SK-N-SH treated with all-trans-retinoic acid at 6 μM for 48 hours (cell line): ENCODE data around the gene MDGA2.

Source experiments
- ARNTL ChIP-seq: fragments of 450-650 bp; formaldehyde crosslinking; IDR thresholded peaks from 2 replicates; pipeline ENCODE4 v1.5.0; 2020; ENCODE audit warnings: low read depth, mild to moderate bottlenecking, moderate library complexity, borderline replicate concordance
- CSDC2 ChIP-seq: fragments of 250-450 bp; sonication (Bioruptor Pico); IDR thresholded peaks from 2 replicates; pipeline ENCODE4 v1.5.0; 2020; ENCODE audit warnings: mild to moderate bottlenecking, moderate library complexity
- PATZ1 ChIP-seq: fragments of 250-450 bp; sonication (Bioruptor Pico); IDR thresholded peaks from 2 replicates; pipeline ENCODE4 v1.8.0; 2020; ENCODE audit warnings: mild to moderate bottlenecking, moderate library complexity, borderline replicate concordance
- PPARA ChIP-seq: fragments of 250-450 bp; sonication (Bioruptor Pico); IDR thresholded peaks from 2 replicates; pipeline ENCODE4 v1.5.0; 2020; ENCODE audit warnings: mild to moderate bottlenecking, borderline replicate concordance
- RARB ChIP-seq: fragments of 250-450 bp; sonication (Bioruptor Pico); IDR thresholded peaks from 2 replicates; pipeline ENCODE4 v1.8.0; 2021; ENCODE audit warnings: mild to moderate bottlenecking, moderate library complexity
- SNAI2 ChIP-seq: fragments of 250-450 bp; sonication (Bioruptor Pico); IDR thresholded peaks from 2 replicates; pipeline ENCODE4 v1.5.0; 2020; ENCODE audit warnings: mild to moderate bottlenecking, moderate library complexity
- TSHZ2 ChIP-seq: fragments of 250-450 bp; sonication (Bioruptor Pico); IDR thresholded peaks from 2 replicates; pipeline ENCODE4 v1.5.0; 2020; ENCODE audit warnings: mild to moderate bottlenecking, moderate library complexity
- ZNF8 ChIP-seq: fragments of 450-650 bp; formaldehyde crosslinking; IDR thresholded peaks from 2 replicates; pipeline ENCODE4 v1.5.0; 2020; ENCODE audit warnings: mild to moderate bottlenecking, moderate library complexity
- TF ChIP-seq, protein P1 (sequence below): fragments of 250-450 bp; sonication (Bioruptor Pico); IDR thresholded peaks from 2 replicates; pipeline ENCODE4 v1.8.0; 2021; ENCODE audit warnings: low read depth, mild to moderate bottlenecking, moderate library complexity, borderline replicate concordance

DNA sequence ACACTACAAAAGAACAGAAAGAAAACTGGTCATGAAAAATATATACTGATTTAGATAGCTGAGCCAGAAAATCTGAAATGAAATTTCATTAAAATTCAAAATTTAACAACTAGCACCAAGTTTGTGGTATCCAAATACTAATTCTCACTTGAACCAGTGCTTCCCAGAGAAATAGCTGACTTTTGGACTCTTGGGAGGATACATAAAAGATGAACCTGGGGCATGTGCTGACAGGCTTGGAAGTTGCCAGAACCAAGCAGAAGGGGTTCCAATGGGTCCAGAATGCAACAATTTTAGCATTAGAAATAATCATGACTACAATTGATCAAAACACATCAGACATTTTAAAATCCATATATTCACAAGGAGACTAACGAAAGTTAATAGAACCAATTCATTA lies 175.0 kb downstream of the MDGA2 start:
- no peak for TF ChIP-seq ARNTL (CRISPR knock-in tag)
- TF ChIP-seq PATZ1 (CRISPR knock-in tag) = no peak
- no peak for TF ChIP-seq RARB (CRISPR knock-in tag)
- no peak for TF ChIP-seq PPARA
- TF ChIP-seq ZNF8 (CRISPR knock-in tag) = no peak
- TF ChIP-seq CSDC2 (CRISPR knock-in tag) = no peak
- no peak for TF ChIP-seq TSHZ2
- TF ChIP-seq, protein P1, sequence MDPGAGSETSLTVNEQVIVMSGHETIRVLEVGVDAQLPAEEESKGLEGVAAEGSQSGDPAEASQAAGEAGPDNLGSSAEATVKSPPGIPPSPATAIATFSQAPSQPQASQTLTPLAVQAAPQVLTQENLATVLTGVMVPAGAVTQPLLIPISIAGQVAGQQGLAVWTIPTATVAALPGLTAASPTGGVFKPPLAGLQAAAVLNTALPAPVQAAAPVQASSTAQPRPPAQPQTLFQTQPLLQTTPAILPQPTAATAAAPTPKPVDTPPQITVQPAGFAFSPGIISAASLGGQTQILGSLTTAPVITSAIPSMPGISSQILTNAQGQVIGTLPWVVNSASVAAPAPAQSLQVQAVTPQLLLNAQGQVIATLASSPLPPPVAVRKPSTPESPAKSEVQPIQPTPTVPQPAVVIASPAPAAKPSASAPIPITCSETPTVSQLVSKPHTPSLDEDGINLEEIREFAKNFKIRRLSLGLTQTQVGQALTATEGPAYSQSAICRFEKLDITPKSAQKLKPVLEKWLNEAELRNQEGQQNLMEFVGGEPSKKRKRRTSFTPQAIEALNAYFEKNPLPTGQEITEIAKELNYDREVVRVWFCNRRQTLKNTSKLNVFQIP (CRISPR knock-in tag) = no peak
- no peak for TF ChIP-seq SNAI2 (CRISPR knock-in tag)
